HepG2 (cell line): ENCODE results near the gene MSMP. TPM values are rescaled to one million over a fixed set of nuclear protein-coding genes. Genes with fewer than 3 reads are reported as not detected.

Experiments used
- BORCS8-MEF2B ChIP-seq: sonication (generic); formaldehyde crosslinking; IDR thresholded peaks from 2 replicates; pipeline ENCODE4 v1.8.0; 2022; ENCODE audit warnings: mild to moderate bottlenecking, missing genetic modification reagents
- CBFB ChIP-seq: sonication (generic); formaldehyde crosslinking; IDR thresholded peaks from 2 replicates; pipeline ENCODE4 v1.4.0; 2020; ENCODE audit warnings: missing genetic modification reagents
- DNMT1 ChIP-seq: sonication (generic); formaldehyde crosslinking; IDR thresholded peaks from 2 replicates; pipeline ENCODE4 v1.5.1; 2020; ENCODE audit warnings: mild to moderate bottlenecking, missing genetic modification reagents
- DPF2 ChIP-seq: sonication (generic); formaldehyde crosslinking; IDR thresholded peaks from 2 replicates; pipeline ENCODE4 v1.4.0; 2020; ENCODE audit warnings: mild to moderate bottlenecking, low read depth, missing genetic modification reagents, borderline replicate concordance
- EHMT2 ChIP-seq: fragments of 200-600 bp; sonication (generic); IDR thresholded peaks from 2 replicates; pipeline ENCODE4 v1.7.0; 2017; ENCODE audit warnings: antibody characterized with exemption, low read depth, low read length, borderline replicate concordance
- FOXC1 ChIP-seq: sonication (generic); formaldehyde crosslinking; IDR thresholded peaks from 2 replicates; pipeline ENCODE4 v1.8.0; 2022; ENCODE audit warnings: mild to moderate bottlenecking, missing genetic modification reagents, borderline replicate concordance
- FOXJ3 ChIP-seq: sonication (generic); formaldehyde crosslinking; IDR thresholded peaks from 2 replicates; pipeline ENCODE4 v1.4.0; 2020; ENCODE audit warnings: missing genetic modification reagents, mild to moderate bottlenecking, borderline replicate concordance
- HHEX ChIP-seq: IDR thresholded peaks from 2 replicates; pipeline ENCODE4 v1.6.1; 2016; ENCODE audit warnings: control low read depth
- HIVEP1 ChIP-seq: sonication (generic); formaldehyde crosslinking; IDR thresholded peaks from 2 replicates; pipeline ENCODE4 v1.4.0; 2020; ENCODE audit warnings: mild to moderate bottlenecking, missing genetic modification reagents
- KLF12 ChIP-seq: sonication (generic); formaldehyde crosslinking; IDR thresholded peaks from 2 replicates; pipeline ENCODE4 v1.4.0; 2020; ENCODE audit warnings: missing genetic modification reagents, borderline replicate concordance
- NCOA1 ChIP-seq: sonication (generic); formaldehyde crosslinking; IDR thresholded peaks from 2 replicates; pipeline ENCODE4 v1.9.0; 2021; ENCODE audit warnings: missing genetic modification reagents
- NFE2 ChIP-seq: sonication (generic); formaldehyde crosslinking; IDR thresholded peaks from 2 replicates; pipeline ENCODE4 v1.4.0; 2020; ENCODE audit warnings: missing genetic modification reagents
- NFYC ChIP-seq: IDR thresholded peaks from 2 replicates; pipeline ENCODE4 v1.6.1; 2016; ENCODE audit warnings: missing genetic modification reagents, missing compliant biosample characterization
- PATZ1 ChIP-seq: sonication (generic); formaldehyde crosslinking; IDR thresholded peaks from 2 replicates; pipeline ENCODE4 v1.4.0; 2020; ENCODE audit warnings: missing genetic modification reagents
- PAWR ChIP-seq: sonication (generic); formaldehyde crosslinking; IDR thresholded peaks from 2 replicates; pipeline ENCODE4 v1.4.0; 2020; ENCODE audit warnings: missing genetic modification reagents, mild to moderate bottlenecking, borderline replicate concordance
- PAX8 ChIP-seq: sonication (generic); formaldehyde crosslinking; IDR thresholded peaks from 2 replicates; pipeline ENCODE4 v1.8.0; 2022; ENCODE audit warnings: mild to moderate bottlenecking, missing genetic modification reagents, borderline replicate concordance
- SIN3B ChIP-seq: fragments of 150-350 bp; IDR thresholded peaks from 2 replicates; pipeline ENCODE4 v1.6.1; 2014; ENCODE audit warnings: low read length
- SRSF9 ChIP-seq: fragments of 200-400 bp; formaldehyde crosslinking; IDR thresholded peaks from 2 replicates; pipeline ENCODE4 v1.6.1; 2018; ENCODE audit warnings: borderline replicate concordance, mild to moderate bottlenecking, low read depth, low read length; ENCODE audit not compliant: insufficient read depth, poor library complexity, severe bottlenecking
- UBTF ChIP-seq: sonication (generic); formaldehyde crosslinking; IDR thresholded peaks from 2 replicates; pipeline ENCODE4 v1.4.0; 2020; ENCODE audit warnings: mild to moderate bottlenecking, missing genetic modification reagents
- YY1 ChIP-seq: IDR thresholded peaks from 2 replicates; pipeline ENCODE4 v1.6.1; 2011; ENCODE audit warnings: low read length, low read depth, moderate library complexity, mild to moderate bottlenecking; ENCODE audit not compliant: insufficient read depth, insufficient replicate concordance
- ZEB1 ChIP-seq: IDR thresholded peaks from 2 replicates; pipeline ENCODE4 v1.6.1; 2012; ENCODE audit warnings: mild to moderate bottlenecking, low read depth, inconsistent platforms; ENCODE audit not compliant: insufficient replicate concordance
- ZFP91 ChIP-seq: sonication (generic); formaldehyde crosslinking; IDR thresholded peaks from 2 replicates; pipeline ENCODE4 v1.9.0; 2022; ENCODE audit warnings: missing genetic modification reagents, mild to moderate bottlenecking, borderline replicate concordance
- ZNF432 ChIP-seq: sonication (generic); formaldehyde crosslinking; IDR thresholded peaks from 2 replicates; pipeline ENCODE4 v1.5.0; 2020; ENCODE audit warnings: missing genetic modification reagents, mild to moderate bottlenecking, borderline replicate concordance
- ZNF543 ChIP-seq: sonication (generic); formaldehyde crosslinking; IDR thresholded peaks from 2 replicates; pipeline ENCODE4 v1.4.0; 2020; ENCODE audit warnings: mild to moderate bottlenecking, missing genetic modification reagents
- ZNF564 ChIP-seq: sonication (generic); formaldehyde crosslinking; IDR thresholded peaks from 2 replicates; pipeline ENCODE4 v1.8.1; 2023; ENCODE audit warnings: mild to moderate bottlenecking, missing genetic modification reagents
- polyA plus RNA-seq, 8 experiments: library from polyadenylated mRNA; depleted of rRNA in 3 of 8; stranded (reverse) in 7 of 8; unstranded in 1 of 8; fragments of >200 nt; fragmentation: Illumina TruSeq in 4 of 8; extraction: Trizol in 4 of 8; gene quantifications; 2 replicates each; pipeline versions ENCODE4 v1.2.1 to v1.2.3, GENCODE V29; 2011 to 2016; ENCODE audit warnings: low read depth in 4 of 8, missing spikeins in 1 of 8, mixed read lengths in 1 of 8; ENCODE audit not compliant: insufficient read depth in 1 of 8
- total RNA-seq, 5 experiments: library from RNA; depleted of rRNA; stranded (reverse); fragments of >200 nt; fragmentation: Illumina TruSeq; extraction: Trizol; gene quantifications; 2 replicates each; pipeline ENCODE4 v1.2.3, GENCODE V29; 2016; ENCODE audit warnings: low read depth in 1 of 5

MSMP gene
- total and polyA plus RNA-seq, 2 of the 13 experiments (the other 11 are each of a cell fraction or from before 2014, with no cell fraction given): 0.24 to 0.46 TPM

- TF ChIP-seq DPF2 (CRISPR knock-in tag): no peak
- 0 out of 2 replicates have a peak, but pooled peaks have one; percentile 62 for TF ChIP-seq ZFP91 (CRISPR knock-in tag)
- TF ChIP-seq HIVEP1 (CRISPR knock-in tag): no peak
- peak; percentile 17 for TF ChIP-seq YY1
- no peak for TF ChIP-seq HHEX (CRISPR knock-in tag)
- no peak for TF ChIP-seq ZNF432 (CRISPR knock-in tag)
- TF ChIP-seq FOXJ3 (CRISPR knock-in tag): no peak
- no peak for TF ChIP-seq CBFB
- TF ChIP-seq PATZ1 (CRISPR knock-in tag): 0 out of 2 replicates have a peak, but pooled peaks have one; percentile 58
- TF ChIP-seq NFYC (CRISPR knock-in tag): no peak
- no peak; the same call in 1 of the 2 replicates for TF ChIP-seq ZNF564 (CRISPR knock-in tag)
- TF ChIP-seq DNMT1 (CRISPR knock-in tag): 0 out of 2 replicates have a peak, but pooled peaks have one; percentile 5
- no peak for TF ChIP-seq NCOA1 (CRISPR knock-in tag)
- no peak for TF ChIP-seq ZNF543 (CRISPR knock-in tag)
- no peak for TF ChIP-seq ZEB1
- TF ChIP-seq FOXC1: no peak
- TF ChIP-seq NFE2 (CRISPR knock-in tag): no peak
- no peak for TF ChIP-seq EHMT2
- no peak for TF ChIP-seq SRSF9
- TF ChIP-seq KLF12 (CRISPR knock-in tag): peak; percentile 27; the same call in 1 of the 2 replicates
- 0 out of 2 replicates have a peak, but pooled peaks have one; percentile 7 for TF ChIP-seq PAWR (CRISPR knock-in tag)
- TF ChIP-seq SIN3B: no peak
- 0 out of 2 replicates have a peak, but pooled peaks have one; percentile 11 for TF ChIP-seq BORCS8-MEF2B (CRISPR knock-in tag)
- peak; percentile 52; the same call in 1 of the 2 replicates for TF ChIP-seq UBTF (CRISPR knock-in tag)
- no peak for TF ChIP-seq PAX8
These were observed 3.3 kb upstream of the MSMP start (continued) for GRCh38 chr9:35757226-35757891.
